GM19239 (cell line): ENCODE measurements around the gene PSENEN.
"Not testable (repeated sequence)": the region's sequence is repeated elsewhere in the genome, so short reads cannot be mapped to it uniquely, and the experiment has no call there.

ENCODE experiments used
- DNase-seq: peaks from one replicate; pipeline ENCODE4 v3.0.0; 2011; ENCODE audit warnings: low spot score; ENCODE audit not compliant: insufficient read length
- FAIRE-seq: peaks from 2 replicates; lab custom pipeline; 2011; peaks lifted over from hg19 to GRCh38; lab: Jason Lieb, UNC

The PSENEN gene

GRCh38 chr19:35784503-35785338, 39.3 kb downstream of the PSENEN start:
- no peak for DNase-seq
- FAIRE-seq: no peak

GRCh38 chr19:35785339-35785627, 39.8 kb downstream of the PSENEN start:
- DNase-seq (no peak), FAIRE-seq (no peak)

- FAIRE-seq: no peak
- no peak for DNase-seq
Measured at GRCh38 chr19:35786299-35787160, 41.1 kb downstream of the PSENEN start.

GRCh38 chr19:35787227-35787799, 41.9 kb downstream of the PSENEN start:
- DNase-seq (no peak), FAIRE-seq (no peak)

- no peak for FAIRE-seq
- no peak for DNase-seq
Measured at GRCh38 chr19:35788205-35788960, 42.9 kb downstream of the PSENEN start.

GRCh38 chr19:35789195-35789977, 43.9 kb downstream of the PSENEN start:
- FAIRE-seq (no peak), DNase-seq (no peak)

GRCh38 chr19:35789978-35790944, 44.8 kb downstream of the PSENEN start:
- DNase-seq (no peak), FAIRE-seq (no peak)

GRCh38 chr19:35790981-35791813, 45.7 kb downstream of the PSENEN start:
- DNase-seq (no peak), FAIRE-seq (no peak)

GRCh38 chr19:35791814-35792279, 46.4 kb downstream of the PSENEN start:
- no peak for DNase-seq
- FAIRE-seq: no peak

GRCh38 chr19:35792312-35792711, 46.9 kb downstream of the PSENEN start:
- FAIRE-seq (no peak), DNase-seq (no peak)

- FAIRE-seq (no peak), DNase-seq (no peak)
Measured at GRCh38 chr19:35792888-35793287, 47.4 kb downstream of the PSENEN start.

GRCh38 chr19:35793381-35794165, 48.1 kb downstream of the PSENEN start:
- DNase-seq: no peak
- FAIRE-seq: no peak

- FAIRE-seq, DNase-seq: not testable (repeated sequence)
Measured at GRCh38 chr19:35795564-35795963, 50.1 kb downstream of the PSENEN start.
